Smooth muscle cell (in vitro differentiated cells): ENCODE results near the gene TMC5. TPM values are rescaled to one million over a fixed set of nuclear protein-coding genes. Genes with fewer than 3 reads are reported as not detected.
"Not testable (repeated sequence)": the region's sequence is repeated elsewhere in the genome, so short reads cannot be mapped to it uniquely, and the experiment has no call there.

Experiments used
- DNase-seq: peaks from one replicate; lab custom pipeline; 2025; ENCODE audit not compliant: unreplicated experiment; lab: John Stamatoyannopoulos, UW
- H2AFZ ChIP-seq: fragments of 200-600 bp; sonication (generic); 2 replicates; pipeline ENCODE4 v1.6.0; 2016; ENCODE audit warnings: antibody characterized with exemption, low read depth, mild to moderate bottlenecking
- H3F3A ChIP-seq: fragments of 200-600 bp; sonication (generic); 2 replicates; pipeline ENCODE4 v1.6.0; 2017; ENCODE audit warnings: antibody characterized with exemption, low read depth
- H3K27ac ChIP-seq: fragments of 200-600 bp; sonication (generic); 2 replicates; pipeline ENCODE4 v1.5.1; 2016; ENCODE audit warnings: low read depth, mild to moderate bottlenecking
- H3K27me3 ChIP-seq: fragments of 200-600 bp; sonication (generic); 2 replicates; pipeline ENCODE4 v1.6.1; 2016; ENCODE audit warnings: low read depth, mild to moderate bottlenecking
- H3K36me3 ChIP-seq: fragments of 200-600 bp; sonication (generic); 2 replicates; pipeline ENCODE4 v1.5.1; 2016; ENCODE audit warnings: low read depth
- H3K4me1 ChIP-seq: fragments of 200-600 bp; sonication (generic); 2 replicates; pipeline ENCODE4 v1.5.1; 2016; ENCODE audit warnings: low read depth
- H3K4me2 ChIP-seq: fragments of 200-600 bp; sonication (generic); 2 replicates; pipeline ENCODE4 v1.6.0; 2016; ENCODE audit warnings: mild to moderate bottlenecking
- H3K4me3 ChIP-seq: fragments of 200-600 bp; sonication (generic); 2 replicates; pipeline ENCODE4 v1.5.1; 2016; ENCODE audit warnings: mild to moderate bottlenecking
- H3K79me2 ChIP-seq: fragments of 200-600 bp; sonication (generic); 2 replicates; pipeline ENCODE4 v1.6.0; 2016; ENCODE audit warnings: low read depth, mild to moderate bottlenecking
- H3K9ac ChIP-seq: fragments of 200-600 bp; sonication (generic); 2 replicates; pipeline ENCODE4 v1.6.0; 2016; ENCODE audit warnings: low read depth
- H3K9me3 ChIP-seq: fragments of 200-600 bp; sonication (generic); replicated peaks from 2 replicates; pipeline ENCODE4 v1.5.1; 2016; ENCODE audit warnings: low read depth
- H4K20me1 ChIP-seq: fragments of 200-600 bp; sonication (generic); 2 replicates; pipeline ENCODE4 v1.6.0; 2016; ENCODE audit warnings: low read depth
- CTCF ChIP-seq: fragments of 200-600 bp; sonication (generic); IDR thresholded peaks from 2 replicates; pipeline ENCODE4 v1.5.1; 2017; ENCODE audit warnings: borderline replicate concordance, mild to moderate bottlenecking, antibody characterized with exemption; ENCODE audit not compliant: insufficient read depth, poor library complexity, severe bottlenecking
- WGBS: methylation state at CpG from one replicate; pipeline ENCODE4 v1.1.7; 2016; ENCODE audit warnings: low lambda C conversion rate; 5-methylcytosine and 5-hydroxymethylcytosine counted together
- polyA plus RNA-seq: library from polyadenylated mRNA; unstranded; fragments of >200 nt; fragmentation: Nextera tagmentation; extraction: Ambion mirVana; gene quantifications from 2 replicates; pipeline ENCODE4 v1.2.1, GENCODE V29; 2016
- total RNA-seq: library from RNA; depleted of rRNA; stranded (reverse); fragments of >200 nt; gene quantifications from 2 replicates; pipeline ENCODE4 v1.2.3, GENCODE V29; 2014

Gene TMC5
- total and polyA plus RNA-seq, 2 experiments from 2014 or later: 0.18 TPM; not detected in 1

DNA sequence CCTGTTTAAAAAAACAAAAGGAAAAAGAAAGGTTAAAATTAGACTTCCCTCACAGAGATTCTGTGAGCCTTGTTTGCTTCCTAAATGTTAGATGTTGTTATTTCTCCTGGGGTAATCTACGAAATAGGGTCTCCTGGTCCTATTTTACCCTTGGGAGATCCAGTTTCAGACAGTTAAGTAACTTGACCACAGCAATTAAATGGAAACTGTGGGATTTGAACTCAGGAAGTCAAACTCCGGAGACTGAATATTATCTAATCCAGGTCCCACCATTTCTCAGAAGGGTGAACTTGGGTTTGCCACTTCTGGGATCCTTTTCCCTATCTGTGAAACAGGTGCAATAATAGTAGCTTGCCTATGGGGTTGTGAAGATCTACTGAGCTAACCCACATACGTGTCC is 6.4 kb upstream of the TMC5 start:
- Histone ChIP-seq H3K4me2 (peak overlapping the region; percentile 90), H3K79me2 (no peaks in the 10 kb centered on the region), H3K27ac (no peak overlapping the region), H3K36me3 (no peaks in the 10 kb centered on the region), H4K20me1 (no peaks in the 10 kb centered on the region), H3K9ac (no peak overlapping the region), H3K9me3 (no peaks in the 10 kb centered on the region), H3K4me3 (peak overlapping the region; percentile 54), H3K27me3 (peaks cover 32% of the 10 kb centered on the region), H3F3A (no peaks in the 10 kb centered on the region), H2AFZ (no peak overlapping the region), H3K4me1 (peaks cover 6% of the 10 kb centered on the region)
- no peak for TF ChIP-seq CTCF
- 76% methylated on average over 3 of the region's 3 CpGs for WGBS
- no peak for DNase-seq

GRCh38 chr16:19412055-19412454 is 5.6 kb upstream of the TMC5 start:
- H3K4me2 ChIP-seq, H2AFZ ChIP-seq, H4K20me1 ChIP-seq, H3K4me1 ChIP-seq, DNase-seq, H3K79me2 ChIP-seq, H3K36me3 ChIP-seq, H3K27ac ChIP-seq, H3K9me3 ChIP-seq, H3F3A ChIP-seq, H3K4me3 ChIP-seq, H3K9ac ChIP-seq: not testable (repeated sequence)
- WGBS: 97% methylated on average over 7 of the region's 7 CpGs
- peaks cover 32% of the 10 kb centered on the region for H3K27me3 ChIP-seq

- Histone ChIP-seq H3K9ac (no peak overlapping the region), H3K27me3 (peaks cover 23% of the 10 kb centered on the region), H3K27ac (no peak overlapping the region), H3K36me3 (no peaks in the 10 kb centered on the region), H3K4me2 (no peak overlapping the region), H2AFZ (no peak overlapping the region), H4K20me1 (no peaks in the 10 kb centered on the region), H3F3A (no peaks in the 10 kb centered on the region), H3K9me3 (no peaks in the 10 kb centered on the region), H3K79me2 (no peaks in the 10 kb centered on the region), H3K4me1 (peaks cover 6% of the 10 kb centered on the region), H3K4me3 (no peak overlapping the region)
- TF ChIP-seq CTCF: no peak
- 88% methylated on average over 5 of the region's 5 CpGs for WGBS
- no peak for DNase-seq
Measured at GRCh38 chr16:19415461-19415860, 2.2 kb upstream of the TMC5 start.

DNA sequence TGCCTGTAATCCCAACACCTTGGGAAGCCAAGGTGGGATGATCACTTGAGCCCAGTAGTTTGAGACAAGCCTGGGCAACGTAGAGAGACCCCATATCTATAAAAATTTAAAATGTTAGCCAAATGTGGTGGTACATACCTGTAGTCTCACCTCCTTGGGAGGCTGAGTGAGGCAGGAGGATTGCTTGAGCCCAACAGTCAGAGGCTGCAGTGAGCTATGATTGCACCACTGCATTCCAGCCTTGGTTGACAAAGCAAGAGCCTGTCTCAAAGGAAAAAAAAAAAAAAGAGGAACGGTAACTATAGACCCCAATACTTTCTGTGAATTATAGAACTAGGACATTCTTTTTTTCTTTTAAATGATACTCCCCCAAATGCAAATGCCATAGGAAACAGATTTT is 1.8 kb upstream of the TMC5 start:
- H3K4me3 ChIP-seq: no peak overlapping the region
- H4K20me1 ChIP-seq: no peaks in the 10 kb centered on the region
- no peaks in the 10 kb centered on the region for H3K79me2 ChIP-seq
- H3K27ac ChIP-seq: no peak overlapping the region
- H3K27me3 ChIP-seq: peaks cover 19% of the 10 kb centered on the region
- no peak overlapping the region for H3K4me2 ChIP-seq
- H2AFZ ChIP-seq: no peak overlapping the region
- no peaks in the 10 kb centered on the region for H3F3A ChIP-seq
- H3K9ac ChIP-seq: no peak overlapping the region
- no peaks in the 10 kb centered on the region for H3K36me3 ChIP-seq
- H3K4me1 ChIP-seq: peaks cover 3% of the 10 kb centered on the region
- H3K9me3 ChIP-seq: no peaks in the 10 kb centered on the region
- DNase-seq: no peak
- 89% methylated on average over 2 of the region's 2 CpGs for WGBS
- no peak for TF ChIP-seq CTCF
